DOHH2 (cell line): ENCODE measurements around the gene ADAP2.

Source experiments
- CTCF ChIP-seq: fragments of 200-600 bp; sonication (generic); IDR thresholded peaks from one replicate; pipeline ENCODE4 v1.5.1; 2014; ENCODE audit warnings: antibody characterized with exemption, mild to moderate bottlenecking, low read depth, low read length; ENCODE audit not compliant: poor library complexity, severe bottlenecking
- EZH2phosphoT487 ChIP-seq: fragments of 200-600 bp; sonication (generic); IDR thresholded peaks from 2 replicates; pipeline ENCODE4 v1.6.1; 2017; ENCODE audit warnings: borderline replicate concordance, mild to moderate bottlenecking, antibody characterized with exemption, low read length, moderate library complexity, mixed read lengths

GRCh38 chr17:31004160-31004559, 82.4 kb downstream of the ADAP2 start:
- TF ChIP-seq CTCF (no peak), EZH2phosphoT487 (no peak)
